B cell (primary cell): ENCODE measurements around the gene INPP5J. TPM values are rescaled to one million over a fixed set of nuclear protein-coding genes. Genes with fewer than 3 reads are reported as not detected.
"Not testable (repeated sequence)": the region's sequence is repeated elsewhere in the genome, so short reads cannot be mapped to it uniquely, and the experiment has no call there.

ENCODE experiments used
- ATAC-seq: fragments of 200-7000 bp; cut with Tn5 transposase; one replicate; pipeline ENCODE4 v1.10.0; 2021; ENCODE audit warnings: low read depth, mild to moderate bottlenecking, moderate number of reproducible peaks, moderate library complexity
- CTCF ChIA-PET: fragments of 350-600 bp; sonication (Branson Sonifier 250); formaldehyde crosslinking; loops from one replicate; lab custom pipeline; 2021; ENCODE audit warnings: antibody characterized with exemption, inconsistent platforms; lab: Charles Lee
- POLR2A ChIA-PET: fragments of 350-600 bp; sonication (Branson Sonifier 250); formaldehyde crosslinking; loops from one replicate; lab custom pipeline; 2021; ENCODE audit warnings: antibody characterized with exemption; lab: Charles Lee
- DNase-seq: peaks from one replicate; pipeline ENCODE4 v3.0.0; 2013
- H2AFZ ChIP-seq: 2 replicates; pipeline ENCODE4 v1.6.1; 2012; ENCODE audit warnings: mild to moderate bottlenecking, low read depth, low read length; ENCODE audit not compliant: insufficient read depth, poor library complexity, severe bottlenecking
- H3K27ac ChIP-seq, 2 donors: 1 replicate in 1 of 2; 2 replicates in 1 of 2; pipeline ENCODE4 v1.5.1; 2012 to 2013; ENCODE audit warnings: low read length in 2 of 2, mild to moderate bottlenecking in 2 of 2, moderate library complexity in 1 of 2
- H3K27me3 ChIP-seq, 4 experiments: fragments of 200-600 bp in 1 of 4; sonication (generic) in 1 of 4; replicated peaks in 1 of 4; 1 replicate in 2 of 4; 2 replicates in 2 of 4; pipeline versions ENCODE4 v1.6.1 to v1.7.0; 2013 to 2016; ENCODE audit warnings: low read length in 3 of 4, mild to moderate bottlenecking in 2 of 4, mixed read lengths in 1 of 4, moderate library complexity in 1 of 4; ENCODE audit not compliant: insufficient read depth in 4 of 4, control insufficient read depth in 3 of 4; ENCODE audit errors: control extremely low read depth in 1 of 4
- H3K36me3 ChIP-seq, 2 experiments: replicated peaks in 1 of 2; 1 replicate in 1 of 2; 2 replicates in 1 of 2; pipeline versions ENCODE4 v1.6.1 to v1.7.1; 2013; ENCODE audit warnings: low read length in 1 of 2; ENCODE audit not compliant: insufficient read depth in 2 of 2, control insufficient read depth in 1 of 2; ENCODE audit errors: control extremely low read depth in 1 of 2, extremely low read depth in 1 of 2
- H3K4me1 ChIP-seq, 2 donors: fragments of 200-600 bp in 1 of 2; sonication (generic) in 1 of 2; 1 replicate in 1 of 2; 2 replicates in 1 of 2; pipeline versions ENCODE4 v1.5.1 to v1.6.1; 2013 to 2017; ENCODE audit warnings: low read length in 2 of 2; ENCODE audit not compliant: control insufficient read depth in 2 of 2, insufficient read depth in 2 of 2
- H3K4me2 ChIP-seq: replicated peaks from 2 replicates; pipeline ENCODE3; 2012; ENCODE audit warnings: mild to moderate bottlenecking, low read depth, low read length; ENCODE audit not compliant: poor library complexity, severe bottlenecking
- H3K4me3 ChIP-seq, 5 experiments: fragments of 200-600 bp in 1 of 5; sonication (generic) in 1 of 5; 1 replicate in 3 of 5; 2 replicates in 2 of 5; pipeline versions ENCODE4 v1.5.1 to v1.7.0; 2011 to 2016; ENCODE audit warnings: low read length in 4 of 5, mild to moderate bottlenecking in 4 of 5, low read depth in 2 of 5, control low read depth in 1 of 5, moderate library complexity in 1 of 5; ENCODE audit not compliant: insufficient read depth in 1 of 5; ENCODE audit errors: control extremely low read depth in 1 of 5, extremely low read depth in 1 of 5
- H3K79me2 ChIP-seq: fragments of 200-600 bp; sonication (generic); one replicate; pipeline ENCODE4 v1.6.0; 2016; ENCODE audit warnings: low read length; ENCODE audit not compliant: control insufficient read depth, insufficient read depth
- H3K9ac ChIP-seq: fragments of 200-600 bp; sonication (generic); 2 replicates; pipeline ENCODE4 v1.6.1; 2017; ENCODE audit warnings: mild to moderate bottlenecking, low read length, moderate library complexity
- H3K9me3 ChIP-seq, 3 donors: one replicate each; pipeline versions ENCODE4 v1.6.1 to v1.7.1; 2013; ENCODE audit warnings: low read length in 2 of 3; ENCODE audit not compliant: control insufficient read depth in 2 of 3, insufficient read depth in 1 of 3; ENCODE audit errors: control extremely low read depth in 1 of 3
- H4K20me1 ChIP-seq: 2 replicates; pipeline ENCODE4 v1.6.0; 2012; ENCODE audit warnings: mild to moderate bottlenecking, low read length; ENCODE audit not compliant: insufficient read depth, control insufficient read depth, poor library complexity, severe bottlenecking
- H3K27ac Mint-ChIP-seq: one replicate; pipeline ENCODE4 v1.8.0; 2021; ENCODE audit warnings: mixed read lengths
- H3K27me3 Mint-ChIP-seq: one replicate; pipeline ENCODE4 v1.8.0; 2021; ENCODE audit warnings: mixed read lengths
- H3K4me1 Mint-ChIP-seq: one replicate; pipeline ENCODE4 v1.8.0; 2021; ENCODE audit warnings: mixed read lengths
- H3K4me3 Mint-ChIP-seq: one replicate; pipeline ENCODE4 v1.8.0; 2021; ENCODE audit warnings: mixed read lengths
- H3K9me3 Mint-ChIP-seq: one replicate; pipeline ENCODE4 v1.8.0; 2022; ENCODE audit warnings: mixed read lengths; ENCODE audit not compliant: insufficient read depth
- EZH2 ChIP-seq: IDR thresholded peaks from 2 replicates; pipeline ENCODE4 v1.6.1; 2012; ENCODE audit warnings: borderline replicate concordance, low read depth, mild to moderate bottlenecking, moderate library complexity, low read length; ENCODE audit not compliant: insufficient read depth, poor library complexity, severe bottlenecking
- WGBS: methylation state at CpG from one replicate; pipeline ENCODE4 v1.1.5; 2013; ENCODE audit warnings: missing lambda C conversion rate; ENCODE audit not compliant: insufficient coverage; 5-methylcytosine and 5-hydroxymethylcytosine counted together
- intact Hi-C: fragments of 100-400 bp; cut with micrococcal nuclease; formaldehyde crosslinking; loops from one replicate; pipeline ENCODE4 v1.10.0; 2022
- polyA plus RNA-seq: library from polyadenylated mRNA; depleted of rRNA; stranded (reverse); fragments of >200 nt; gene quantifications from 2 replicates; pipeline ENCODE4 v1.2.3, GENCODE V29; 2012
- total RNA-seq, 2 donors: library from RNA; stranded (reverse); fragments of 120-200 nt in 1 of 2; gene quantifications; 1 replicate in 1 of 2; 2 replicates in 1 of 2; pipeline versions ENCODE4 v1.2.3 to v1.2.4, GENCODE V29; 2013 to 2022
- TF ChIP-seq, protein P1 (sequence below): fragments of 200-600 bp; IDR thresholded peaks from one replicate; pipeline ENCODE4 v1.8.0; 2022; ENCODE audit warnings: antibody characterized with exemption, mild to moderate bottlenecking

The INPP5J gene
- total and polyA plus RNA-seq, 2 donors (not counting 1 experiment from before 2014, with no cell fraction given), result 0.07 to 0.52 TPM

DNA sequence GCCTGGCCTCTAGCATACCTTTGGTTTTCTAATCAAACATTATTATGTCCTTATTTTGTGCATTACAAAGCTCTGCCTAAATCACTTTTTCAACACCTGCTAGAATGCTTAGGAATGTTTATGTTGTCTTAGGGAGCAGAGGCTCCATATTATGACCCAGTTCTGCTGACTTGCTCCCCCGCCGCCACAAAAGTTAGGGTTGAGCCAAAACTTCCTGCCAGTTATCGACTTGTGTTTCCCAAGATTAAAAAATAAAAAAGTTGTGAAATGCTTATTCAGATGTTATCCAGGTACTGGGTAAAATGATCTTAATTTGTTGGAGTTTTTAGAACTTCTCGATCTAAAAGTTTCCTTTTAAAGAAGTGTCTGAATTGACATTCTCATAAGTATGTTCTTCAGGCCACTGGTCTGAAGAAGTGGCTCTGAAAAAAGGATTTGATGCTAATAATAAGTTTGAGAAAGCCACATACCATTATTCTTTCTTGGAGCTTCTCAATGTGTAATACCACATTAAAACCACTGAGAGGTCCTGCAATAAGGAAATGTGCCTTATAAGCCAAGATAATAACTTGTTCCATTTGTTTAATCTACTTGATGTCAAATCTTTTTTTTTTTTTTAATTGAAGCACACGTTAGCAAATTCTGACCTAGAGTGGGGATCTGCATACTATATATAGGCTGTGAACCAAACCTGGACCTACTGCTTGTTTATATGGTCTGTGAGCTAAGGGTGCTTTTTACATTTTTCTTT is 39.4 kb downstream of the INPP5J start:
- peaks cover 45% of the 10 kb centered on the region for H3K79me2 ChIP-seq
- H3K27ac ChIP-seq, result peak overlapping the region in 1 of 2 donors; percentile 83
- H3K4me1 ChIP-seq, result peaks cover 19 to 24% of the 10 kb centered on the region in 2 donors
- Mint-ChIP-seq H3K4me3 (peak overlapping the region; percentile 29), H3K27me3 (no peaks in the 10 kb centered on the region), H3K9me3 (no peaks in the 10 kb centered on the region), H3K27ac (peak overlapping the region; percentile 32), H3K4me1 (peaks cover 45% of the 10 kb centered on the region)
- H4K20me1 ChIP-seq, result peaks cover 6% of the 10 kb centered on the region
- no peak overlapping the region for H3K4me3 ChIP-seq
- ChIA-PET POLR2A (interaction anchor here (0.6 to 0.7 kb wide), 2 partner anchors 187 to 360 kb away, joined by 4 to 12 read pairs; no protein-coding TSS in a partner anchor), CTCF (interaction anchor here (0.6 to 0.7 kb wide), 3 partner anchors 56 to 268 kb away, joined by 3 to 5 read pairs (median 4); no protein-coding TSS in a partner anchor)
- peaks cover 0 to 5% of the 10 kb centered on the region in 2 experiments for H3K36me3 ChIP-seq
- H3K9me3 ChIP-seq, result no peaks in the 10 kb centered on the region
- no CpG with 5 or more reads among the region's 5 CpGs for WGBS
- H3K4me2 ChIP-seq, result no peak overlapping the region
- ATAC-seq (no peak), DNase-seq (no peak)
- intact Hi-C loops, result loop anchor here (5.0 kb wide), 2 partner anchors 130 to 590 kb away; partner anchors contain the start of genes DEPDC5, PIK3IP1 and PRR14L
- H3K27me3 ChIP-seq, result no peaks in the 10 kb centered on the region
- TF ChIP-seq EZH2, result no peak
- TF ChIP-seq, protein P1, sequence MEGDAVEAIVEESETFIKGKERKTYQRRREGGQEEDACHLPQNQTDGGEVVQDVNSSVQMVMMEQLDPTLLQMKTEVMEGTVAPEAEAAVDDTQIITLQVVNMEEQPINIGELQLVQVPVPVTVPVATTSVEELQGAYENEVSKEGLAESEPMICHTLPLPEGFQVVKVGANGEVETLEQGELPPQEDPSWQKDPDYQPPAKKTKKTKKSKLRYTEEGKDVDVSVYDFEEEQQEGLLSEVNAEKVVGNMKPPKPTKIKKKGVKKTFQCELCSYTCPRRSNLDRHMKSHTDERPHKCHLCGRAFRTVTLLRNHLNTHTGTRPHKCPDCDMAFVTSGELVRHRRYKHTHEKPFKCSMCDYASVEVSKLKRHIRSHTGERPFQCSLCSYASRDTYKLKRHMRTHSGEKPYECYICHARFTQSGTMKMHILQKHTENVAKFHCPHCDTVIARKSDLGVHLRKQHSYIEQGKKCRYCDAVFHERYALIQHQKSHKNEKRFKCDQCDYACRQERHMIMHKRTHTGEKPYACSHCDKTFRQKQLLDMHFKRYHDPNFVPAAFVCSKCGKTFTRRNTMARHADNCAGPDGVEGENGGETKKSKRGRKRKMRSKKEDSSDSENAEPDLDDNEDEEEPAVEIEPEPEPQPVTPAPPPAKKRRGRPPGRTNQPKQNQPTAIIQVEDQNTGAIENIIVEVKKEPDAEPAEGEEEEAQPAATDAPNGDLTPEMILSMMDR, result no peak
- no peak overlapping the region for H2AFZ ChIP-seq
- no peak overlapping the region for H3K9ac ChIP-seq

GRCh38 chr22:31170971-31171370 is 48.2 kb downstream of the INPP5J start:
- Mint-ChIP-seq H3K4me1 (peaks cover 42% of the 10 kb centered on the region), H3K4me3 (no peak overlapping the region), H3K27ac (no peak overlapping the region), H3K9me3 (no peaks in the 10 kb centered on the region), H3K27me3 (no peaks in the 10 kb centered on the region)
- Histone ChIP-seq H3K4me3 (no peak overlapping the region), H3K9ac (no peak overlapping the region), H3K27ac (no peak overlapping the region), H3K4me1 (no peaks in the 10 kb centered on the region), H2AFZ (no peak overlapping the region), H3K9me3 (no peaks in the 10 kb centered on the region), H3K27me3 (no peaks in the 10 kb centered on the region), H3K4me2 (no peak overlapping the region), H3K79me2 (peaks cover 94% of the 10 kb centered on the region), H3K36me3 (peaks cover 0 to 12% of the 10 kb centered on the region in 2 experiments), H4K20me1 (peaks cover 28% of the 10 kb centered on the region)
- CTCF ChIA-PET, result interaction anchor here (1.1 kb wide), 1 partner anchor 102 kb away, joined by 3 read pairs; no protein-coding TSS in a partner anchor
- POLR2A ChIA-PET, result no interaction called here
- no peak for ATAC-seq
- TF ChIP-seq EZH2, result no peak
- TF ChIP-seq, protein P1, result no peak
- no peak for DNase-seq
- intact Hi-C loops, result no loop called here
- WGBS, result 100% methylated on average over 3 of the region's 4 CpGs

DNA sequence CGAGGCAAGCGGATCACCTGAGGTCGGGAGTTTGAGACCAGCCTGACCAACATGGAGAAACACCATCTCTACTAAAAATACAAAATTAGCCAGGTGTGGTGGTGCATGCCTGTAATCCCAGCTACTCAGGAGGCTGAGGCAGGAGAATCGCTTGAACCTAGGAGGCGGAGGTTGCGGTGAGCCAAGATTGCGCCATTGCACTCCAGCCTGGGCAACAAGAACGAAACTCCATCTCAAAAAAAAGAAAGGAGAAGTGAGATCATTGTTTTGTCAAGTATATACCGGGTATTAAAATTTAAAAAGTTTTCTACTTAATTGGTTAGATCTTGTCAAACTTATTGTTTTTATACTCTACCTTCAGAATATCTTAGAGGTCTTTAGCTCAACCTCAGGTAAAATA is 49.0 kb downstream of the INPP5J start:
- DNase-seq, H2AFZ ChIP-seq, H3K27me3 ChIP-seq, H3K9me3 ChIP-seq, H3K27me3 Mint-ChIP-seq, H3K27ac ChIP-seq, H3K4me3 ChIP-seq, POLR2A ChIA-PET, intact Hi-C loops, ATAC-seq, H3K27ac Mint-ChIP-seq, H3K9ac ChIP-seq, H3K4me3 Mint-ChIP-seq, H3K9me3 Mint-ChIP-seq, H3K4me1 ChIP-seq, H3K4me2 ChIP-seq: not testable (repeated sequence)
- Histone ChIP-seq H3K36me3 (peaks cover 0 to 14% of the 10 kb centered on the region in 2 experiments), H3K79me2 (peaks cover 93% of the 10 kb centered on the region), H4K20me1 (peaks cover 29% of the 10 kb centered on the region)
- no CpG with 5 or more reads among the region's 9 CpGs for WGBS
- CTCF ChIA-PET, result interaction anchor here (1.1 kb wide), 1 partner anchor 101 kb away, joined by 3 read pairs; no protein-coding TSS in a partner anchor
- H3K4me1 Mint-ChIP-seq, result peaks cover 35% of the 10 kb centered on the region
